DND-41 (cell line): ENCODE results near the gene ADK.
"Not testable (repeated sequence)": the region's sequence is repeated elsewhere in the genome, so short reads cannot be mapped to it uniquely, and the experiment has no call there.

Source experiments
- ATAC-seq: fragments of 200-7000 bp; cut with Tn5 transposase; 3 replicates; pipeline ENCODE4 v1.9.1; 2021; ENCODE audit warnings: low read depth; ENCODE audit not compliant: insufficient read depth
- DNase-seq: peaks from one replicate; pipeline ENCODE4 v3.0.0-alpha.2; 2020
- H2AFZ ChIP-seq: 2 replicates; pipeline ENCODE4 v1.6.0; 2012; ENCODE audit warnings: low read depth, low read length
- H3K27ac ChIP-seq: 2 replicates; pipeline ENCODE4 v1.5.1; 2012; ENCODE audit warnings: low read length, inconsistent platforms
- H3K27me3 ChIP-seq: fragments of 200-600 bp; sonication (generic); 2 replicates; pipeline ENCODE4 v1.6.0; 2012; ENCODE audit warnings: low read length, mild to moderate bottlenecking, inconsistent platforms; ENCODE audit not compliant: insufficient read depth, poor library complexity
- H3K36me3 ChIP-seq: 2 replicates; pipeline ENCODE4 v1.5.1; 2012; ENCODE audit warnings: low read length, inconsistent platforms; ENCODE audit not compliant: insufficient read depth
- H3K4me1 ChIP-seq: 2 replicates; pipeline ENCODE4 v1.5.1; 2012; ENCODE audit warnings: mild to moderate bottlenecking, low read length; ENCODE audit not compliant: insufficient read depth
- H3K4me2 ChIP-seq: 2 replicates; pipeline ENCODE4 v1.6.0; 2012; ENCODE audit warnings: mild to moderate bottlenecking, moderate library complexity, low read length, inconsistent platforms; ENCODE audit not compliant: insufficient read depth
- H3K4me3 ChIP-seq, 2 experiments: fragments of 200-600 bp in 1 of 2; shearing (Covaris generic) in 1 of 2; 2 replicates each; pipeline ENCODE4 v1.5.1; 2012 to 2016; ENCODE audit warnings: inconsistent platforms in 2 of 2, low read length in 2 of 2, mild to moderate bottlenecking in 2 of 2, low read depth in 1 of 2, moderate library complexity in 1 of 2
- H3K79me2 ChIP-seq: 2 replicates; pipeline ENCODE4 v1.6.0; 2012; ENCODE audit warnings: low read length, inconsistent platforms; ENCODE audit not compliant: insufficient read depth
- H3K9ac ChIP-seq: 2 replicates; pipeline ENCODE4 v1.6.0; 2012; ENCODE audit warnings: low read depth, mild to moderate bottlenecking, inconsistent platforms, low read length, moderate library complexity
- H3K9me3 ChIP-seq: 2 replicates; pipeline ENCODE4 v1.5.1; 2012; ENCODE audit warnings: low read length, moderate library complexity, mild to moderate bottlenecking, inconsistent platforms; ENCODE audit not compliant: insufficient read depth, severe bottlenecking
- H4K20me1 ChIP-seq: 2 replicates; pipeline ENCODE4 v1.6.0; 2012; ENCODE audit warnings: low read length; ENCODE audit not compliant: insufficient read depth
- EZH2 ChIP-seq: IDR thresholded peaks from 3 replicates; pipeline ENCODE4 v1.6.1; 2012; ENCODE audit warnings: borderline replicate concordance, low read depth, mild to moderate bottlenecking, moderate library complexity, low read length, inconsistent platforms; ENCODE audit not compliant: severe bottlenecking
- TF ChIP-seq, protein P1 (sequence below): IDR thresholded peaks from 2 replicates; pipeline ENCODE4 v1.5.1; 2012; ENCODE audit warnings: borderline replicate concordance, low read length, moderate library complexity, mild to moderate bottlenecking; ENCODE audit not compliant: poor library complexity, severe bottlenecking; ENCODE audit errors: extremely low read depth

ADK gene

DNA sequence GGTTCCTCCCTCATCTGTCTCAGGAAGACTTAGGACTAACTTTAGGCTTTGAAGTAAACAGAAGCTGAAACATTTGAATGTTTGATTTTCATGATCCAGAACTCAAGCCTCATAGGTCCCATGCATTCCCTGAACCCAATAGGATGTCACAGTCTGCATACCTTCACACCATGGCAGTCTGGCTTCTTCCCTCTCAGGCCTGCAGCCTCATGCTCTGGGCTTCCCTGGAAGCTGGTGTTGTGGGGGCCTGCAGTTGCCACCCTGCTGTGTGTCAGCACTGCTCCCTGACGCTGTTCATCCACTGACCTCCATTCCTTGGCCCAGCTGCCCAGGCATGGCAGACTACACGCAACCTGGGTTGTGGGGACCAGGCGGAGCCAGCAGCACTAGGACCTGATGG lies 407.9 kb downstream of the ADK start:
- Histone ChIP-seq H3K9ac (no peak overlapping the region), H3K4me3 (no peak overlapping the region), H3K27me3 (no peaks in the 10 kb centered on the region), H4K20me1 (no peaks in the 10 kb centered on the region), H2AFZ (no peak overlapping the region), H3K4me2 (no peak overlapping the region), H3K36me3 (peaks cover 4% of the 10 kb centered on the region; the same call in 1 of the 2 replicates), H3K9me3 (no peaks in the 10 kb centered on the region), H3K79me2 (no peaks in the 10 kb centered on the region), H3K4me1 (no peaks in the 10 kb centered on the region), H3K27ac (no peak overlapping the region)
- DNase-seq = no peak
- TF ChIP-seq, protein P1, sequence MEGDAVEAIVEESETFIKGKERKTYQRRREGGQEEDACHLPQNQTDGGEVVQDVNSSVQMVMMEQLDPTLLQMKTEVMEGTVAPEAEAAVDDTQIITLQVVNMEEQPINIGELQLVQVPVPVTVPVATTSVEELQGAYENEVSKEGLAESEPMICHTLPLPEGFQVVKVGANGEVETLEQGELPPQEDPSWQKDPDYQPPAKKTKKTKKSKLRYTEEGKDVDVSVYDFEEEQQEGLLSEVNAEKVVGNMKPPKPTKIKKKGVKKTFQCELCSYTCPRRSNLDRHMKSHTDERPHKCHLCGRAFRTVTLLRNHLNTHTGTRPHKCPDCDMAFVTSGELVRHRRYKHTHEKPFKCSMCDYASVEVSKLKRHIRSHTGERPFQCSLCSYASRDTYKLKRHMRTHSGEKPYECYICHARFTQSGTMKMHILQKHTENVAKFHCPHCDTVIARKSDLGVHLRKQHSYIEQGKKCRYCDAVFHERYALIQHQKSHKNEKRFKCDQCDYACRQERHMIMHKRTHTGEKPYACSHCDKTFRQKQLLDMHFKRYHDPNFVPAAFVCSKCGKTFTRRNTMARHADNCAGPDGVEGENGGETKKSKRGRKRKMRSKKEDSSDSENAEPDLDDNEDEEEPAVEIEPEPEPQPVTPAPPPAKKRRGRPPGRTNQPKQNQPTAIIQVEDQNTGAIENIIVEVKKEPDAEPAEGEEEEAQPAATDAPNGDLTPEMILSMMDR = no peak
- no peak for ATAC-seq

DNA sequence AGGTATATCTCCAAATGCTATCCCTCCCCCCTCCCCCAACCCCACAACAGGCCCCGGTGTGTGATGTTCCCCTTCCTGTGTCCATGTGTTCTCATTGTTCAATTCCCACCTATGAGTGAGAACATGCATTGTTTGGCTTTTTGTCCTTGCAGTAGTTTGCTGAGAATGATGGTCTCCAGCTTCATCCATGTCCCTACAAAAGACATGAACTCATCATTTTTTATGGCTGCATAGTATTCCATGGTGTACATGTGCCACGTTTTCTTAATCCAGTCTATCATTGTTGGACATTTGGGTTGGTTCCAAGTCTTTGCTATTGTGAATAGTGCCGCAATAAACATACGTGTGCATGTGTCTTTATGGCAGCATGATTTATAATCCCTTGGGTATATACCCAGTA lies 417.9 kb downstream of the ADK start:
- H3K4me2 ChIP-seq, H3K27me3 ChIP-seq, H2AFZ ChIP-seq, H3K9ac ChIP-seq, H4K20me1 ChIP-seq, H3K79me2 ChIP-seq, H3K9me3 ChIP-seq, ATAC-seq, H3K4me1 ChIP-seq, H3K36me3 ChIP-seq, H3K27ac ChIP-seq, H3K4me3 ChIP-seq, DNase-seq: not testable (repeated sequence)

DNA sequence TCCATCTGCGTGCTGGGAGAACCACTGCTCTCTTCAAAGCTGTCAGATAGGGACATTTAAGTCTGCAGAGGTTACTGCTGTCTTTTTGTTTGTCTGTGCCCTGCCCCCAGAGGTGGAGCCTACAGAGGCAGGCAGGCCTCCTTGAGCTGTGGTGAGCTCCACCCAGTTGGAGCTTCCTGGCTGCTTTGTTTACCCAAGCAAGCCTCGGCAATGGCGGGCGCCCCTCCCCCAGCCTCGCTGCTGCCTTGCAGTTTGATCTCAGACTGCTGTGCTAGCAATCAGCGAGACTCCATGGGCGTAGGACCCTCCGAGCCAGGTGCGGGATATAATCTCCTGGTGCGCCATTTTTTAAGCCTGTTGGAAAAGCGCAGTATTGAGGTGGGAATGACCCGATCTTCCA lies 422.5 kb downstream of the ADK start:
- H3K4me2 ChIP-seq, H4K20me1 ChIP-seq, H3K9ac ChIP-seq, H3K4me3 ChIP-seq, H3K36me3 ChIP-seq, DNase-seq, H3K9me3 ChIP-seq, H3K27me3 ChIP-seq, H3K79me2 ChIP-seq, H3K4me1 ChIP-seq, ATAC-seq, H2AFZ ChIP-seq, H3K27ac ChIP-seq: not testable (repeated sequence)

DNA sequence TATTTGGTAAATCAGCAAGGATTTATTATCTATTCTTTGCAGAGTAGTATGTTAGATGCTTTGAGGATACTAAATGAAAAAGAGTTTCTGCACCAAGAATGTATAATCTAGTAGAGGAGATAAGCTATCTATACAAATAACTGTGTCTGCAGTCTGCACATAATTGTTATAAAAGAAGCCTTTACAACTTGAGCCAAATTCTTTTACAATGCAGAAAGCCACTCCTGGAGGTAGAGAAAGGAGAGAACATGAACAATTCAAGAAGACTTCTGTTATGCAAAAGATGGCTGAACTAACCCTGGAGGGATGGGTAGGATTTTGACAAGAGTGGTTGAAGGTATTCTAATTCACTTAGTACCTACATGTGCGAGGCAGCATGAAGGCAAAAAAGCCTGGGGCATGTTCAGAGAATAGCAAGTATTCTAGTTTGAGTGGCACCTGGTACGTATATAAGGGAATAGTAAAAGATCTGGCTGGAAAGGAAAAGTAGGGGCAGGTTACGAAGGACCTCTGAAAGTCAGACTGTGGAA lies 424.2 kb downstream of the ADK start:
- Histone ChIP-seq H3K27me3 (no peaks in the 10 kb centered on the region), H3K4me1 (no peaks in the 10 kb centered on the region), H3K36me3 (no peaks in the 10 kb centered on the region), H3K27ac (no peak overlapping the region), H3K4me3 (no peak overlapping the region), H3K79me2 (no peaks in the 10 kb centered on the region), H3K9me3 (peaks cover 5% of the 10 kb centered on the region), H3K4me2 (no peak overlapping the region), H3K9ac (no peak overlapping the region), H2AFZ (no peak overlapping the region), H4K20me1 (no peaks in the 10 kb centered on the region)
- no peak for DNase-seq
- no peak for ATAC-seq
- TF ChIP-seq, protein P1 = no peak
- no peak for TF ChIP-seq EZH2

DNA sequence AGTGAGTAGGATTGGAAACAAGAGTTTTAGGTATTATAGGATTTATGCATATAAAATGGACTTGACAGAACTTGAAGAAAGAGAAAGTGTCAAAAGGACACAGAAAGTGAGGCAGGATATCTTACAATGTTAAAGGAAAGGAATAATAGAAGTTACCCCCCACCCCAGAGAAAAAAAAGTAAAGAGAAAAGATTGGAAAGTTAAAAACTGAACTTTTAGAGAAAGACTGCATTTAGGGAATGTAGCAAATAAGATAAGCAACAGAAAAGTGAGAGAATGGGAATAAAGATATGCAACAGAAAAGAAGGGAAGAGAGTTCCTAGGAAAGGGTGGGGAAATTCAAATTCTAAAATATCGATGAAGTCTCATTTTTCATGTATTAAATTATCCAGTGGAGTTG lies 424.9 kb downstream of the ADK start:
- H3K27ac ChIP-seq = no peak overlapping the region
- H4K20me1 ChIP-seq = no peaks in the 10 kb centered on the region
- H3K4me3 ChIP-seq = no peak overlapping the region
- H3K79me2 ChIP-seq = no peaks in the 10 kb centered on the region
- H3K9me3 ChIP-seq = peaks cover 5% of the 10 kb centered on the region
- no peaks in the 10 kb centered on the region for H3K4me1 ChIP-seq
- H3K4me2 ChIP-seq = no peak overlapping the region
- H2AFZ ChIP-seq = no peak overlapping the region
- DNase-seq = no peak
- no peaks in the 10 kb centered on the region for H3K36me3 ChIP-seq
- H3K9ac ChIP-seq = no peak overlapping the region
- TF ChIP-seq EZH2 = no peak
- TF ChIP-seq, protein P1 = no peak
- ATAC-seq = no peak
- H3K27me3 ChIP-seq = no peaks in the 10 kb centered on the region
